Measurements from ENCODE around the gene RSPH4A. TPM values are rescaled to one million over a fixed set of nuclear protein-coding genes. Genes with fewer than 3 reads are reported as not detected.

RSPH4A gene
- total RNA-seq, 5 donors from 2014 or later (not counting 1 experiment from before 2014, with no cell fraction given) = 0.38 to 0.91 (median 0.43) TPM

GRCh38 chr6:116676021-116676420 is 59.7 kb downstream of the RSPH4A start:
- Histone ChIP-seq H3K27me3 (replicated peaks in 1 of 2; ENCODE audit: control insufficient read depth in 2 of 2, extremely low read depth in 1 of 2, insufficient read depth in 2 of 2, low read length in 1 of 2) (no peaks in the 10 kb centered on the region), H3K27ac (ENCODE audit: low read length) (no peak overlapping the region), H3K4me1 (ENCODE audit: control insufficient read depth in 1 of 2, extremely low read depth in 1 of 2, insufficient read depth in 2 of 2, low read length in 2 of 2) (peaks cover 2 to 5% of the 10 kb centered on the region in 2 experiments), H3K4me3 (ENCODE audit: control insufficient read depth in 1 of 2, extremely low read depth in 1 of 2, low read length in 1 of 2) (no peak overlapping the region), H3K9me3 (no peaks in the 10 kb centered on the region), H3K36me3 (ENCODE audit: control insufficient read depth in 2 of 2, extremely low read depth in 1 of 2, insufficient read depth in 1 of 2, low read length in 1 of 2) (no peaks in the 10 kb centered on the region)
- CTCF ChIA-PET = no interaction called here
- no peak overlapping the region for H3K27ac Mint-ChIP-seq
- H3K27me3 Mint-ChIP-seq = peaks cover 5 to 8% of the 10 kb centered on the region in 2 donors
- no peaks in the 10 kb centered on the region for H3K9me3 Mint-ChIP-seq
- H3K36me3 Mint-ChIP-seq = no peaks in the 10 kb centered on the region
- no peak for DNase-seq
- WGBS (ENCODE audit: insufficient coverage) = 100% methylated on average over 1 of the region's 1 CpG
- no peak overlapping the region for H3K4me3 Mint-ChIP-seq
- POLR2A ChIA-PET = no interaction called here
- peaks cover 15 to 21% (median 17%) of the 10 kb centered on the region in 3 donors for H3K4me1 Mint-ChIP-seq
- no peak for ATAC-seq (replicated peaks in 1 of 4)

GRCh38 chr6:116680880-116681672 is 64.8 kb downstream of the RSPH4A start, which contains the start of gene KPNA5:
Gene KPNA5 (plus strand): TSS chr6:116681211. CDS start chr6:116681335, 124 bp downstream.
- peaks cover 5 to 17% of the 10 kb centered on the region in 2 experiments for H3K4me1 ChIP-seq (ENCODE audit: control insufficient read depth in 1 of 2, extremely low read depth in 1 of 2, insufficient read depth in 2 of 2, low read length in 2 of 2)
- POLR2A ChIA-PET = interaction anchor here (0.5 to 2.2 kb wide), 5 partner anchors 13 to 921 kb away, joined by 3 to 12 read pairs (median 4); partner anchors contain the start of genes GOPC (in 1 of the 2) and ZUP1 (in 1 of the 2)
- H3K36me3 Mint-ChIP-seq = peaks cover 18% of the 10 kb centered on the region
- peak; percentile 76 to 95 (median 90) for DNase-seq
- no peaks in the 10 kb centered on the region for H3K27me3 Mint-ChIP-seq
- 1% methylated on average over 62 of the region's 69 CpGs for WGBS (ENCODE audit: insufficient coverage)
- H3K4me3 ChIP-seq (ENCODE audit: control insufficient read depth in 1 of 2, extremely low read depth in 1 of 2, low read length in 1 of 2) = peak within 1 kb of the TSS; percentile 92 to 93
- H3K9me3 Mint-ChIP-seq = peaks cover 0 to 7% (median 0%) of the 10 kb centered on the region in 3 donors
- H3K4me3 Mint-ChIP-seq = peak within 1 kb of the TSS; percentile 94 to 99 (median 97)
- no peaks in the 10 kb centered on the region for H3K27me3 ChIP-seq (replicated peaks in 1 of 2; ENCODE audit: control insufficient read depth in 2 of 2, extremely low read depth in 1 of 2, insufficient read depth in 2 of 2, low read length in 1 of 2)
- CTCF ChIA-PET = interaction anchor here (0.6 to 1.0 kb wide), 2 partner anchors 13 to 42 kb away, joined by 3 to 4 read pairs; no protein-coding TSS in a partner anchor
- H3K36me3 ChIP-seq (ENCODE audit: control insufficient read depth in 2 of 2, extremely low read depth in 1 of 2, insufficient read depth in 1 of 2, low read length in 1 of 2) = peaks cover 0 to 3% of the 10 kb centered on the region in 2 donors
- H3K9me3 ChIP-seq = no peaks in the 10 kb centered on the region
- H3K27ac Mint-ChIP-seq = peak within 1 kb of the TSS; percentile 99
- H3K27ac ChIP-seq (ENCODE audit: low read length) = peak within 1 kb of the TSS; percentile 95
- H3K4me1 Mint-ChIP-seq = peaks cover 51 to 61% (median 52%) of the 10 kb centered on the region in 3 donors
- peak; percentile 93 to 97 (median 96) for ATAC-seq (replicated peaks in 1 of 4)

GRCh38 chr6:116682334-116682712 is 66.0 kb downstream of the RSPH4A start:
- Histone ChIP-seq H3K9me3 (no peaks in the 10 kb centered on the region), H3K27me3 (replicated peaks in 1 of 2; ENCODE audit: control insufficient read depth in 2 of 2, extremely low read depth in 1 of 2, insufficient read depth in 2 of 2, low read length in 1 of 2) (no peaks in the 10 kb centered on the region), H3K4me1 (ENCODE audit: control insufficient read depth in 1 of 2, extremely low read depth in 1 of 2, insufficient read depth in 2 of 2, low read length in 2 of 2) (peaks cover 5 to 17% of the 10 kb centered on the region in 2 experiments), H3K36me3 (ENCODE audit: control insufficient read depth in 2 of 2, extremely low read depth in 1 of 2, insufficient read depth in 1 of 2, low read length in 1 of 2) (peaks cover 0 to 3% of the 10 kb centered on the region in 2 donors), H3K27ac (ENCODE audit: low read length) (peak overlapping the region; percentile 95), H3K4me3 (ENCODE audit: control insufficient read depth in 1 of 2, extremely low read depth in 1 of 2, low read length in 1 of 2) (peak overlapping the region; percentile 41 to 92)
- Mint-ChIP-seq H3K4me1 (peaks cover 63 to 74% (median 65%) of the 10 kb centered on the region in 3 donors), H3K27ac (peak overlapping the region; percentile 90 to 92), H3K27me3 (no peaks in the 10 kb centered on the region), H3K36me3 (peaks cover 22% of the 10 kb centered on the region), H3K9me3 (peaks cover 0 to 7% (median 0%) of the 10 kb centered on the region in 3 donors), H3K4me3 (peak overlapping the region; percentile 94 to 99 (median 97))
- no CpG with 5 or more reads among the region's 5 CpGs for WGBS (ENCODE audit: insufficient coverage)
- peak in 20 of 35 experiments; percentile 6 to 63 (median 22) for DNase-seq
- ATAC-seq (replicated peaks in 1 of 4) = peak in 2 of 4 experiments; percentile 8 to 17
- CTCF ChIA-PET = no interaction called here
- POLR2A ChIA-PET = interaction anchor here in 1 of 2 donors (0.7 to 2.2 kb wide), 2 partner anchors 15 to 410 kb away, joined by 3 to 10 read pairs; partner anchors contain the start of gene ZUP1

Other genes starting within 250 kb of the RSPH4A start
- gene DSE, start 245.5 kb upstream of the RSPH4A start, total RNA-seq = 1 to 10 TPM; 5.9 to 9.3 (median 7.4) TPM
- gene CALHM6, start 155.1 kb upstream of the RSPH4A start, total RNA-seq = 10 to 100 TPM in 1 of 5 donors, 1 to 10 TPM in 3, under 1 TPM in 1; 0.53 to 15.4 (median 3.8) TPM
- gene CALHM5, start 104.8 kb upstream of the RSPH4A start, total RNA-seq = not detected
- gene TRAPPC3L, start 70.8 kb upstream of the RSPH4A start, total RNA-seq = not detected
- gene CALHM4, start 62.7 kb upstream of the RSPH4A start, total RNA-seq = not detected
- 10 to 100 TPM; 29.3 to 48.9 (median 35.8) TPM for gene RWDD1, start 45.0 kb upstream of the RSPH4A start, total RNA-seq
- gene ZUP1, start 52.3 kb downstream of the RSPH4A start, total RNA-seq = 10 to 100 TPM; 10.4 to 14.1 (median 11.4) TPM
- 10 to 100 TPM; 41.3 to 57.3 (median 45.6) TPM for gene KPNA5, start 64.7 kb downstream of the RSPH4A start, total RNA-seq
- not detected for gene FAM162B, start 149.2 kb downstream of the RSPH4A start, total RNA-seq
- not detected for gene GPRC6A, start 212.6 kb downstream of the RSPH4A start, total RNA-seq